Measurements from ENCODE around the gene MEGF6.
"Not testable (repeated sequence)": the region's sequence is repeated elsewhere in the genome, so short reads cannot be mapped to it uniquely, and the experiment has no call there.

The MEGF6 gene

DNA sequence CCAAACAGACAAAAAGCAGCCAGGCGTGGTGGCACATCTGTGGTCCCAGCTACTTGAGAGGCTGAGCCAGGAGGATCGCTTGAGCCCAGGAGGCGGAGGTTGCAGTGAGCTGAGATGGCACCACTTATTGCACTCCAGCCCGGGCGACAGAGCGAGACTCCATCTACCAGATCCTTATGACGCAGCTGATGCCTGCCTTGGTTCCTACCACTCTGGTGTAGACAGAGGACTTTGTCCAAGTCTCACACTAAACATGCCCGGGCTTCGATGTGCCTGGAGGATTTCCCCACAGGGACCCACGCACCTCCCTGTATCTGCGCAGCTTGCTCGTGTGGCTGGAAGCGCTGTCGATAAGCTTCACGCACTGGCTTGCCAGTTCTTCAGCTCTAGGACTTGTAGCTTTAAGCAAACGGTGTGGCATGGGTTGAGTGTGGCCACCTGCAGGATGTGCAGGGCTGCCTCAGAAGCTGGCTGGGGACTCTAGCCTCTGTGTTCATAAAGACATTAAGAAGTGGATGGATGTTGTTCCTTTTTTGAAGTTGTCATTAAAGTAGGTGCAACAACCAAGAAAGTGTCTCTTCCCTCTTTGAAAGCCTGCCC lies 18.4 kb upstream of the MEGF6 start:
- no peak for DNase-seq

DNA sequence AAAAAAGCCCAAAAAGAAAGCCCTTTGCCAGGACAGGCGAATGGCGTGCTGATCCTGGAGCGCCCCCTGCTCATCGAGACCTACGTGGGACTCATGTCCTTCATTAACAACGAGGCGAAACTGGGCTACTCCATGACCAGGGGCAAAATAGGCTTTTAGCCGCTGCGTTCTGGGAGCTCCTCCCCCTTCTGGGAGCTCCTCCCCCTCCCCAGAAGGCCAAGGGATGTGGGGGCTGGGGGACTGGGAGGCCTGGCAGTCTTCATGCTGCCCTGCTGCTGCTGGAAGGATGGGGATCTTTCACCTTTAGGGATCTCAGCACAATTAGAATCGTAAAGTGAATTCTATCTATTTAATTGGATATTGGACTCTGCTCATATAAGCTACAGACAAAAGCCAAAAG lies 17.1 kb upstream of the MEGF6 start:
- no peak for DNase-seq

- no peak for DNase-seq
Observed at GRCh38 chr1:3627515-3628253, 16.4 kb upstream of the MEGF6 start.

DNA sequence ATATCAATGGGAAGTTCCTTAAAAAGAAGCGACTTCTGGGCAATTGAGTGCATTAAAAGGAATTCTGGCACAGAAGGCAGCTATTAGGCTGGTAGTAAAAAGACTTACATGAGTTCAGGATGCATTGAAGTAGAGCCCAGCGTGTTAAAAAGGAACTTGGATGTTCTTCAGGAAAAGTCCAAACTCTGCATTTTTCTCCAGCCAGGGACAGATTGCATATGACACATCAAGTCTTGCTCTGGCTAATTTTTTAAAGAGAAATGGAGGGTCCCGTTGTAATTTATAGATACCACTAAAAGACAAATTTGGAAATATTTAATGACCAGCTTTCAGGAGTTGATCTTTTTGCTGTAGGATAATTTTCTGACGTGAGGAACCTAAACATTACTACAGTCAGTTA lies 14.7 kb upstream of the MEGF6 start:
- DNase-seq = no peak

DNA sequence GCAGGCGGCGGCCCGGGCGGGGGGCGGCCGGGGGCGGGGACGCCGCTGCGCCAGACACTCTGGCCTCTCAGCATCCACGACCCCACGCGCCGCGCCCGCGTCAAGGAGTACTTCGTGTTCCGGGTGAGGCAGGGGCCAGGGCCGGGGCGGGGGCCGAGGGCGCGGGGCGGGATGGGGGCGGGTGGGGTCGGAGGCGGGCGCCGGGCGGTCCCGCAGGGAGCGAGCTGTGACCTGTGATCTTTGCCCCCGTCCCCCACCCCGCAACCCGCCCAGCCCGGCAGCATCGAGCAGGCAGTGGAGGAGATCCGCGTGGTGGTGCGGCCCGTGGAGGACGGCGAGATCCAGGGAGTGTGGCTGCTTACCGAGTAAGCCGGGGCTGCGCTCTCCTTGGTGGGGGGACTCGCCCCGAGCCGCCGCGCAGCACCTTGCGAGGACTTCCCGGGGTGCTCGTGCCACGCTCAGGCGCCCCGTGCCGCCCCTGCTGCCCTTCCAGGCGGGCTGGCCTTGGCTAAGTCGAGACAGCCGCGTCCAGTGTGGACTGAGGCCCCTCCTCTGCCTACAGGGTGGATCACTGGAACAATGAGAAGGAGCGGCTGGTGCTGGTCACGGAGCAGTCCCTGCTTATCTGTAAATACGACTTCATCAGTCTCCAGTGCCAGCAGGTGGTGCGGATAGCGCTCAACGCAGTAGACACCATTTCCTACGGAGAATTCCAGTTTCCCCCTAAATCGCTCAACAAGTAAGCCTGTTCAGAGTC lies 14.0 kb upstream of the MEGF6 start:
- peak in 2 of 5 donors; percentile 22 to 29 for DNase-seq

DNA sequence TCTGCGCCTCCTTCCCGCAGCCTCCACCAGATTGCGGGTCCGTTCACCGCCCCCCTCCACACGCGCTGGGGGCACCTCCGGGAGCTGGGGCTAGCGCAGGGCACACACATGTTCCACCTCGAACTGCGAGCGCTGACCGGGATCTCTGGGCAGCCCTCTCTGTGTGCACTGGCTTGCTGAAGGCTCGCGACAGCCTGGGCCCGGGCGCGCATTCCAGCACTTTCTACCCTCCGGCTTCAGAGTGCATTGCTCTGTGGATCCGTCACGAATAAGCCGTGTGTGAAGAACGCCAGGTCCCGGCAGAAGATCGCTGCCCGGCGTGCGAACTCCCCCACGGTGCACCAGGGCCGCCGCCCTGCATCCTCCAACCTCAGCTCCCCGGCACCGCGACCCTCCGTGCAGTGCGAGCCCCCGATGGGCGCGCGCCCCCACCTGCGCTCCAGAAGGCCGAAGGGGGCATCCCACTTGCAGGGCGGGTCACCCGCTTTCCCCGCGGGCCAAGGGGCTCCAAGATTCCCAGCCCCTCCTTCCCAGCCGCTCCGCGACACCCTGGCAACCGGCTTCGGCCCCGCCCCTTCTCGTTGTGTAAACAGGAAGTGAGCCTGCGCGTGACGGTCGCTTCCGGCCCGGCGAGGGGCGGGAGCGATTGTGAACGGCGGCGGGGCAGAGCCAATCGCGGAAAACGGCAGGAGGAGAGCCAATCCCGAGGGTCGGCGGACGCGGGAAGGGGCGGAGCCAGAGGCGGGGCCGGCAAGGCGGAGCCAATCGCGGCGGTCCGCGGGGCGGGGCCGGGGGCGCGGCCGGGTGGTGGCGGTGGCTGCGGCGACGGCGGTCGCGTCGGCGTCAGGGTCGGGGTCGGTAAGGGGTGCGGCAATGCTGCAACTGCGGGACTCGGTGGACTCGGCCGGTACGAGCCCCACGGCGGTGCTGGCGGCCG lies 13.2 kb upstream of the MEGF6 start, which contains the start of gene TPRG1L:
Gene TPRG1L, plus strand, starts transcription at position 816 of the 937 bp plus-strand sequence. Its CDS starts 58 bp downstream, at position 874.
- DNase-seq = peak; percentile 97 to 98 (median 97)

GRCh38 chr1:3623441-3624199 lies 12.3 kb upstream of the MEGF6 start:
- no peak for DNase-seq

DNA sequence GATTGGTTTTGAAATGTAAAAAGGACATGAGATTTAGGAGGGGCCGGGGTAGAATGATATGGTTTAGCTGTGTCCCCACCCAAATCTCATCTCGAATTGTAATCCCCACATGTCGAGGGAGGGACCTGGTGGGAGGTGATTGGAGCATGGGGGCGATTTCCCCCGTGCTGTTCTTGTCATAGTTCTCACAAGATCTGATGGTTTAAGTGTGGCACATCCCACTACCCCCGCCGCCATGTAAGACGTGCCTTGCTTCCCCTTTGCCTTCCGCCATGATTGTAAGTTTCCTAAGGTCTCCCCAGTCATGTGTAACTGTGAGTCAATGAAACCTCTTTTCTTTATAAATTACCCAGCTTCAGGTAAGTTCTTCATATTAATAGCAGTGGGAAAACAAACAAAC lies 10.8 kb upstream of the MEGF6 start:
- not testable (repeated sequence) for DNase-seq

DNA sequence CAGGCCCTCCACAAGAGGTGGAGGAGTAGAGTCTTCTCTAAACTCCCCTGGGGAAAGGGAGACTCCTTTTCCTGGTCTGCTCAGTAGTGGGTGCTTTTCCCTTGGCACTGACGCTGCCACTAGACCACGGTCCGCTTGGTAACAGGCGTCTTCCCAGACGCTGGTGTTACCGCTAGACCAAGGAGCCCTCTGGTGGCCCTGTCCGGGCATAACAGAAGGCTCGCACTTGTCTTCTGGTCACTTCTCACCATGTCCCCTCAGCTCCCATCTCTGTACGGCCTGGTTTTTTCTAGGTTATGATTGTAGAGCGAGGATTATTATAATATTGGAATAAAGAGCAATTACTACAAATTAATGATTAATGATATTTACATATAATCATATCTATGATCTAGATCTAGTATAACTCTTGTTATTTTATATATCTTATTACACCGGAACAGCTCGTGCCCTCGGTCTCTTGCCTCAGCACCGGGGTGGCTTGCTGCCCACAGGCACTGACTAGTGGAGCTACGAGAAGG lies 9.9 kb upstream of the MEGF6 start:
- DNase-seq = not testable (repeated sequence)

- no peak for DNase-seq
Observed at GRCh38 chr1:3620708-3621107, 9.4 kb upstream of the MEGF6 start.

GRCh38 chr1:3618881-3619671 lies 7.8 kb upstream of the MEGF6 start:
- DNase-seq = peak; percentile 50 to 75 (median 58)

- DNase-seq = no peak
Observed at GRCh38 chr1:3618531-3618880, 7.2 kb upstream of the MEGF6 start.

DNA sequence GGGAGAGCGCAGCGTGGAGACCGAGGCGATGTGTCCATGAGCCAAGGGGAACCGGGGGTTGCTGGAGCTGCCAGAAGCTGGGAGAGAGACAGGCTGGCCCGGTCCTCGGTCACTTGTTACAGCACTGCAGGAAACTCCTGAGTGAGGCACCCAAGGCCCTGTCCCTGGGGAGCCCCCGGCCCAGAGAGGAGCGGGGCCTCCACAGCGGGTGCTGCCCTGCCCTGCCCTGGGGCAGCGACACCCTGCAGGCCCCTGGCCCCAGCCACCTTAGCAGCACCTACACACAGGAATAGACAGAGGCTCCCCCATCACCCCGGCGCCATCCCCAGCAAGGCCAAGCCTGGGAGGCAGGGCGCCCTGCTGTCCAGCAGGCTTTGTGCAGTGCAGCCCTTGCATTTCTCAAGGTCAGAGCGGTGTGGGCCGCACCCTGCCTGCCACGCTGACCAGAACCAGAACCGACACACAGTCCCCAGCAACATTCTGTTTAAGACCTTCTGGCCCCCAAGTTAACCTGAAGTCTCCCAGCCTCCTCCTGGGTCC lies 6.6 kb upstream of the MEGF6 start:
- DNase-seq = no peak

- DNase-seq = no peak
Observed at GRCh38 chr1:3616861-3617260, 5.6 kb upstream of the MEGF6 start.

GRCh38 chr1:3614755-3615742 lies 3.7 kb upstream of the MEGF6 start:
- no peak for DNase-seq

DNA sequence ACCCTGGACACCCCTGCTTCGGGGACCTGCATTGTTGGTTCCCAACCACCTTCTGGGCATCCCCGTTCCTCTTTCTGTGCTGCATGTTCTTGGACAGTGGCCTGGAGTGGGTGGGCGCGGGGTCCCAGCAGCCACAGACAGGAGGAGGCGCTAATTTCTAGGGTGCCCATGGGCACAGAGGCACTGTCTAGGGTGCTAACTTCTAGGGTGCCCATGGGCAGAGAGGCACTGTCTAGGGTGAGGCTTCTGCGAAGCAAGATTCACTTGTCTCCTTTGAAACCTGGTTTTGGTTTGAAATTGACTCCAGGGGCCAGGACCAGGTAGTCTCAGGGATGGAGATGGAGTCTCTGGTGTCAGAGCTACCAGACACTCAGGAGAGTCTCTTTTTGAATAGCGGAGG lies 815 bp upstream of the MEGF6 start:
- DNase-seq = no peak

DNA sequence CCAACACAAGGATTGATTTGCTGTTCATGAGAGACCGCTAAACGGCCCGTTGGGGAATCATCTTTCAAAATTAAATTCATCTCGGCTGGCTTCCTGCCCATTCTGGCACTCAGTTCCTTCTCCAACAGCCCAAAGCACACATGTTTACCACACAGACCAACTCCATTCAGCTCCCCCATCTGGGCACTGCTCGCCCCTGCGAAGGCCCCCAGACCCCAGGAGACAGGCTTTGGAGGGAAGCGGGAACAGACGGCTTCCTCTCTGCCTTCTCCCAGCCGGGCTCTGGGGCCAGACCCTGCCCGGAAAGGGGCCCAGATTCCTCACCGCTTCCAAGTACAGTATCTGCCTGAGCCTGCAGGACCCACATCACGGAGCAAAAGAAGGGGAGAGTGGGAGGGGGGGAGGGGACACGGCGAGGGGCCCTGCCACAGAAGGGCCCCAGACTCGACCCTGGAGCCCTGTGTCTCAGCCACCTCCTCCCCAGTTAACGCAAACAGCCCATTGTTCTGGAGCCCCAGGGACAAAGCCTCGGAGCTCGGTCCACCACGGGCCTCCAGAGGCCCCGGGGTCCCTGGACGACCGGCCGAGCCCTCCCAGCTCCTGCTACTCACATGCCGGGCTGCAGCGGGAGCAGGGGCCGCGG lies 660 bp downstream of the MEGF6 start:
- DNase-seq = no peak

GRCh38 chr1:3609769-3610526 lies 1.4 kb downstream of the MEGF6 start:
- DNase-seq = no peak
